ENCODE measurements around the gene ITGA8.

ITGA8 gene

GRCh38 chr10:15700078-15700674 lies 19.5 kb downstream of the ITGA8 start:
- WGBS, 2 experiments: 94 to 97% methylated on average over 4 of the region's 4 CpGs

DNA sequence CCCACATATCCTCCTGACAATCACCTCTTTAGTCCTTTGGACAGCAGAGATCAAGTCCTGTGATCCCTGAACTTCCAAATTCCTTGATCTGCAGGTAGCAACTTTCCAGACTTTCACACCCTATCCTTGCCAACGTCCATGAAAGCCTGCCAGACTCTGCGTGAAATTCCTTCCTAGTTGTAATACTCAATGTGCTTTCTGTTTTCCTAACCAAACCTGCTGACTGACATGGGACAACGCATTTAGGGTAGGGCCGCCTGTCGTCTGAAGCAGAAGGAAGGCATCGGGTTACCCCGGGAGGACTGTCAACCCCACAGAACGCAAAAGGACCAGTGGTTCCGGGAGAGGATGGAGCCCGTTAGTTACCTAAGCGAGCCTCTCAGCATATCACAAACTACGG lies 23.9 kb downstream of the ITGA8 start:
- WGBS, 2 experiments: 45 to 53% methylated on average over 12 of the region's 12 CpGs
- Histone ChIP-seq H3K27ac (ENCODE audit: insufficient read depth, low read depth, low read length, poor library complexity, severe bottlenecking) (no peak overlapping the region), H3K9me3 (ENCODE audit: control insufficient read depth, low read length) (no peaks in the 10 kb centered on the region), H3K36me3 (ENCODE audit: control insufficient read depth, insufficient read depth, low read length) (no peaks in the 10 kb centered on the region), H3K27me3 (ENCODE audit: control insufficient read depth, insufficient read depth, low read length, poor library complexity, severe bottlenecking) (no peaks in the 10 kb centered on the region), H3K4me1 (ENCODE audit: control insufficient read depth, insufficient read depth, low read length) (no peaks in the 10 kb centered on the region), H3K4me3 (ENCODE audit: insufficient read depth, low read depth, low read length) (no peak overlapping the region)

More at GRCh38 chr10:15700078-15700674, 19.5 kb downstream of the ITGA8 start:
- no peaks in the 10 kb centered on the region for H3K36me3 ChIP-seq (ENCODE audit: control insufficient read depth, insufficient read depth, low read length)
- H3K27ac ChIP-seq (ENCODE audit: insufficient read depth, low read depth, low read length, poor library complexity, severe bottlenecking): no peak overlapping the region
- H3K27me3 ChIP-seq (ENCODE audit: control insufficient read depth, insufficient read depth, low read length, poor library complexity, severe bottlenecking): no peaks in the 10 kb centered on the region
- no peak overlapping the region for H3K4me3 ChIP-seq (ENCODE audit: insufficient read depth, low read depth, low read length)
- no peaks in the 10 kb centered on the region for H3K9me3 ChIP-seq (ENCODE audit: control insufficient read depth, low read length)
- H3K4me1 ChIP-seq (ENCODE audit: control insufficient read depth, insufficient read depth, low read length): no peaks in the 10 kb centered on the region

- Histone ChIP-seq H3K27ac (ENCODE audit: insufficient read depth, low read depth, low read length, poor library complexity, severe bottlenecking) (no peak overlapping the region), H3K9me3 (ENCODE audit: control insufficient read depth, low read length) (no peaks in the 10 kb centered on the region), H3K4me1 (ENCODE audit: control insufficient read depth, insufficient read depth, low read length) (no peaks in the 10 kb centered on the region), H3K36me3 (ENCODE audit: control insufficient read depth, insufficient read depth, low read length) (no peaks in the 10 kb centered on the region), H3K4me3 (ENCODE audit: insufficient read depth, low read depth, low read length) (no peak overlapping the region), H3K27me3 (ENCODE audit: control insufficient read depth, insufficient read depth, low read length, poor library complexity, severe bottlenecking) (no peaks in the 10 kb centered on the region)
- WGBS, 2 experiments: 94 to 96% methylated on average over 5 of the region's 5 CpGs
Measured at GRCh38 chr10:15690031-15690430, 29.7 kb downstream of the ITGA8 start.

DNA sequence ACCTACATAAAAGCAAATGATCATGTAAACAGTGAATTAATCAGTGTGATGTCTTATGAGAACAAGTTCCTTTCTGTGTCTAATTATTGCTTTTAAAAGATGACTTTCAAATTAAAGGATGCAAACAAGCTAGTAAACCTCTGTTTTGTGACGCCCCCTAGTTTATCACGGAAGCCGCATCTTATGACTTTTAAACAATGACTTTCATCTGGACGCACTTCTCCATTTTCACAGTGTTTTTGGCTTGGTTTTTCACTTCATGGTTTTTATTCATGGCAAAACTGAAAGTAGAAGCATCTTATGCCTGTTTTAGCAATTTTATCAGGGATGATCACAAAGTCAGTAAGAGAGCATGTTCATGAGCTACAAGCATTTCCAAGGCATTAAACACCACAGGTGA lies 35.0 kb downstream of the ITGA8 start:
- Histone ChIP-seq H3K27ac (ENCODE audit: insufficient read depth, low read depth, low read length, poor library complexity, severe bottlenecking) (no peak overlapping the region), H3K9me3 (ENCODE audit: control insufficient read depth, low read length) (no peaks in the 10 kb centered on the region), H3K27me3 (ENCODE audit: control insufficient read depth, insufficient read depth, low read length, poor library complexity, severe bottlenecking) (no peaks in the 10 kb centered on the region), H3K36me3 (ENCODE audit: control insufficient read depth, insufficient read depth, low read length) (no peaks in the 10 kb centered on the region), H3K4me3 (ENCODE audit: insufficient read depth, low read depth, low read length) (no peak overlapping the region), H3K4me1 (ENCODE audit: control insufficient read depth, insufficient read depth, low read length) (no peaks in the 10 kb centered on the region)
- 88 to 93% methylated on average over 4 of the region's 4 CpGs for WGBS, 2 experiments

- Histone ChIP-seq H3K9me3 (ENCODE audit: control insufficient read depth, low read length) (no peaks in the 10 kb centered on the region), H3K27me3 (ENCODE audit: control insufficient read depth, insufficient read depth, low read length, poor library complexity, severe bottlenecking) (no peaks in the 10 kb centered on the region), H3K4me1 (ENCODE audit: control insufficient read depth, insufficient read depth, low read length) (no peaks in the 10 kb centered on the region), H3K36me3 (ENCODE audit: control insufficient read depth, insufficient read depth, low read length) (no peaks in the 10 kb centered on the region), H3K4me3 (ENCODE audit: insufficient read depth, low read depth, low read length) (no peak overlapping the region), H3K27ac (ENCODE audit: insufficient read depth, low read depth, low read length, poor library complexity, severe bottlenecking) (no peak overlapping the region)
- WGBS, 2 experiments: 96 to 99% methylated on average over 4 of the region's 4 CpGs
Measured at GRCh38 chr10:15681076-15681475, 38.6 kb downstream of the ITGA8 start.

GRCh38 chr10:15678851-15679250 lies 40.9 kb downstream of the ITGA8 start:
- no peaks in the 10 kb centered on the region for H3K4me1 ChIP-seq (ENCODE audit: control insufficient read depth, insufficient read depth, low read length)
- H3K36me3 ChIP-seq (ENCODE audit: control insufficient read depth, insufficient read depth, low read length): no peaks in the 10 kb centered on the region
- H3K27ac ChIP-seq (ENCODE audit: insufficient read depth, low read depth, low read length, poor library complexity, severe bottlenecking): no peak overlapping the region
- no peaks in the 10 kb centered on the region for H3K27me3 ChIP-seq (ENCODE audit: control insufficient read depth, insufficient read depth, low read length, poor library complexity, severe bottlenecking)
- 89 to 94% methylated on average over 3 of the region's 3 CpGs for WGBS, 2 experiments
- no peak overlapping the region for H3K4me3 ChIP-seq (ENCODE audit: insufficient read depth, low read depth, low read length)
- H3K9me3 ChIP-seq (ENCODE audit: control insufficient read depth, low read length): no peaks in the 10 kb centered on the region

DNA sequence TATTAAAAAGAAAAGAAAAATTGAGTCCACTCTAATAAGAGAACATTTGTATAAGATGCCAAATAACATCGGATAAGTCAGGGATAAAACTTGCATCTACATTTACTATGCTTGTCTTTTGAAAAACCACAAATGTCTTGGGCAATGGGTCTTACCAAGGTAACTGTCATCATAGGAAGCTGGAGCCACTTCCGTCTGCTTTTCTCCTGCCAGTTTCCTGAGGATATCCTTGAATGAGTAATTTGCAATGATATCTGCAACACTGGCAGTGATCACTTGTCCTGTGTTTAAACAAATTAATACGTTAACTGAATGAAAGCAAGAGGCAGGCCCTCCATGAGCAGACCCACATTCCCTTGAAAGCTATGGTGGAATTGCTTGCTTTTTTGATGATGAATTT lies 47.3 kb downstream of the ITGA8 start:
- no peak overlapping the region for H3K4me3 ChIP-seq (ENCODE audit: insufficient read depth, low read depth, low read length)
- no peaks in the 10 kb centered on the region for H3K4me1 ChIP-seq (ENCODE audit: control insufficient read depth, insufficient read depth, low read length)
- no peaks in the 10 kb centered on the region for H3K36me3 ChIP-seq (ENCODE audit: control insufficient read depth, insufficient read depth, low read length)
- H3K9me3 ChIP-seq (ENCODE audit: control insufficient read depth, low read length): no peaks in the 10 kb centered on the region
- 93 to 98% methylated on average over 3 of the region's 3 CpGs for WGBS, 2 experiments
- no peak overlapping the region for H3K27ac ChIP-seq (ENCODE audit: insufficient read depth, low read depth, low read length, poor library complexity, severe bottlenecking)
- H3K27me3 ChIP-seq (ENCODE audit: control insufficient read depth, insufficient read depth, low read length, poor library complexity, severe bottlenecking): no peaks in the 10 kb centered on the region

DNA sequence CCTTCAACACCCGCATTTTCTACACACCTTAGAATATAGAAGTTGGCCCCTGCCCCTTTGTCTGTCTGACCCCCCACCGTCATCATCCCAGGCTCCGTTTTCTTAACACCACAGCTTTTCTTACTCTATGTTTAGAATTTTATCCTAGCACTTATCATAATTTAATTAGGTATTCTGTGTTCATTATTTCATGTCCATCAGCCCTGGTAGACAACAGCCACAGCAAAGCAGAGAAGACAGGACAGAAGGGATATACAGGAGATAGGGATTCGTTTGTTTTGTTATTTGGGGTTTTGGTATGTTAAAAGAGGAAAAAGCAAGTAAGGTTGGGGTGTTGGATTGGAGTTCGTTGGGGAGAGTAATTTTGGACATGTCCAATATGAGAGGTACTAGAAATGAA lies 48.8 kb downstream of the ITGA8 start:
- H3K4me3 ChIP-seq (ENCODE audit: insufficient read depth, low read depth, low read length): no peak overlapping the region
- H3K4me1 ChIP-seq (ENCODE audit: control insufficient read depth, insufficient read depth, low read length): no peaks in the 10 kb centered on the region
- H3K36me3 ChIP-seq (ENCODE audit: control insufficient read depth, insufficient read depth, low read length): no peaks in the 10 kb centered on the region
- 88 to 91% methylated on average over 4 of the region's 5 CpGs for WGBS, 2 experiments
- H3K27me3 ChIP-seq (ENCODE audit: control insufficient read depth, insufficient read depth, low read length, poor library complexity, severe bottlenecking): no peaks in the 10 kb centered on the region
- no peaks in the 10 kb centered on the region for H3K9me3 ChIP-seq (ENCODE audit: control insufficient read depth, low read length)
- no peak overlapping the region for H3K27ac ChIP-seq (ENCODE audit: insufficient read depth, low read depth, low read length, poor library complexity, severe bottlenecking)

DNA sequence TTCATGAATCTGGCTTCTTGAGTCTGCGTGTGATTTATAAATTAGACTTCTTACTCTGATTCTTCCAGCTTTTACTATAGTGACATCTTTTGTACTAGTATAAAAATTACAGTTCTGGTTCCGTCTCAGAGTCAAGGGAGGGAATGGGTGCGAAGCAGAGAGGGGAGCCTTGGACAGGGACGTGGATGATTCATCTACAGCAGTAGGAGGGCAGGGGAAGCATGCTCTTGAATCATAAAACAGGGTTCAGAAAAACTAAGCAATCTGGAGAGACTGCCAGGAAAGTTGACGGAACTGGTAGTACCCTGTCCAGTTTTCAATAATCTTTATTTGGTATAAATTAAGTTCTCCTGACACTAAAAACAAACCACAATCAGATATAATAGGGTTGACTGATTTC lies 58.1 kb downstream of the ITGA8 start:
- Histone ChIP-seq H3K27me3 (ENCODE audit: control insufficient read depth, insufficient read depth, low read length, poor library complexity, severe bottlenecking) (no peaks in the 10 kb centered on the region), H3K9me3 (ENCODE audit: control insufficient read depth, low read length) (no peaks in the 10 kb centered on the region), H3K4me1 (ENCODE audit: control insufficient read depth, insufficient read depth, low read length) (no peaks in the 10 kb centered on the region), H3K4me3 (ENCODE audit: insufficient read depth, low read depth, low read length) (no peak overlapping the region), H3K27ac (ENCODE audit: insufficient read depth, low read depth, low read length, poor library complexity, severe bottlenecking) (no peak overlapping the region), H3K36me3 (ENCODE audit: control insufficient read depth, insufficient read depth, low read length) (no peaks in the 10 kb centered on the region)
- WGBS, 2 experiments: 92 to 96% methylated on average over 5 of the region's 5 CpGs

- Histone ChIP-seq H3K36me3 (ENCODE audit: control insufficient read depth, insufficient read depth, low read length) (no peaks in the 10 kb centered on the region), H3K4me3 (ENCODE audit: insufficient read depth, low read depth, low read length) (no peak overlapping the region), H3K27me3 (ENCODE audit: control insufficient read depth, insufficient read depth, low read length, poor library complexity, severe bottlenecking) (no peaks in the 10 kb centered on the region), H3K4me1 (ENCODE audit: control insufficient read depth, insufficient read depth, low read length) (no peaks in the 10 kb centered on the region), H3K9me3 (ENCODE audit: control insufficient read depth, low read length) (no peaks in the 10 kb centered on the region), H3K27ac (ENCODE audit: insufficient read depth, low read depth, low read length, poor library complexity, severe bottlenecking) (no peak overlapping the region)
- WGBS, 2 experiments: 40 to 44% methylated on average over 5 of the region's 5 CpGs
Measured at GRCh38 chr10:15660990-15661389, 58.7 kb downstream of the ITGA8 start.
